CD4-positive, CD25-positive, alpha-beta regulatory T cell (primary cell): ENCODE data around the gene MRPL10. TPM values are rescaled to one million over a fixed set of nuclear protein-coding genes. Genes with fewer than 3 reads are reported as not detected.

ENCODE experiments used
- ATAC-seq, 2 donors: fragments of 150-1000 bp; cut with Tn5 transposase; one replicate each; pipeline ENCODE4 v1.10.0; 2021; ENCODE audit warnings: low read depth in 2 of 2, moderate number of reproducible peaks in 2 of 2, moderate library complexity in 1 of 2
- DNase-seq, 3 donors: peaks; one replicate each; pipeline versions ENCODE4 v3.0.0 to v3.0.0-alpha.2; 2012 to 2022; ENCODE audit warnings: mixed read lengths in 1 of 3
- H3K27ac ChIP-seq: one replicate; pipeline ENCODE4 v1.7.0; 2013; ENCODE audit warnings: mild to moderate bottlenecking, low read length; ENCODE audit not compliant: insufficient read depth, poor library complexity, severe bottlenecking
- H3K27me3 ChIP-seq: one replicate; pipeline ENCODE4 v1.7.0; 2013; ENCODE audit warnings: low read length; ENCODE audit not compliant: control insufficient read depth, insufficient read depth
- H3K36me3 ChIP-seq: one replicate; pipeline ENCODE4 v1.7.0; 2013; ENCODE audit warnings: mild to moderate bottlenecking, low read length, moderate library complexity; ENCODE audit not compliant: control insufficient read depth, insufficient read depth
- H3K4me1 ChIP-seq: 2 replicates; pipeline ENCODE4 v1.7.0; 2013; ENCODE audit warnings: mild to moderate bottlenecking, low read length; ENCODE audit not compliant: insufficient read depth, control insufficient read depth, poor library complexity, severe bottlenecking
- H3K4me3 ChIP-seq: one replicate; pipeline ENCODE4 v1.7.0; 2013; ENCODE audit warnings: low read depth, mild to moderate bottlenecking, low read length, moderate library complexity
- H3K9me3 ChIP-seq, 2 experiments: 1 replicate in 1 of 2; 2 replicates in 1 of 2; pipeline ENCODE4 v1.7.0; 2013; ENCODE audit warnings: low read length in 2 of 2, mild to moderate bottlenecking in 1 of 2, moderate library complexity in 1 of 2; ENCODE audit not compliant: control insufficient read depth in 2 of 2
- H3K27ac Mint-ChIP-seq, 3 donors: one replicate each; pipeline ENCODE4 v1.8.0; 2020 to 2022; ENCODE audit warnings: mild to moderate bottlenecking in 3 of 3, mixed read lengths in 3 of 3, moderate library complexity in 2 of 3
- H3K27me3 Mint-ChIP-seq: one replicate; pipeline ENCODE4 v1.8.0; 2022; ENCODE audit warnings: mild to moderate bottlenecking, mixed read lengths
- H3K36me3 Mint-ChIP-seq: one replicate; pipeline ENCODE4 v1.8.0; 2020; ENCODE audit warnings: mixed read lengths
- H3K4me1 Mint-ChIP-seq, 4 donors: one replicate each; pipeline ENCODE4 v1.8.0; 2020 to 2022; ENCODE audit warnings: mixed read lengths in 4 of 4, mild to moderate bottlenecking in 1 of 4
- H3K4me3 Mint-ChIP-seq, 4 donors: one replicate each; pipeline ENCODE4 v1.8.0; 2020 to 2022; ENCODE audit warnings: mild to moderate bottlenecking in 4 of 4, mixed read lengths in 4 of 4, moderate library complexity in 3 of 4
- H3K9me3 Mint-ChIP-seq, 7 donors: one replicate each; pipeline ENCODE4 v1.8.0; 2020 to 2022; ENCODE audit warnings: mixed read lengths in 7 of 7, mild to moderate bottlenecking in 3 of 7, moderate library complexity in 2 of 7
- polyA plus RNA-seq, 4 donors: library from polyadenylated mRNA; unstranded; fragments of 300-500 nt; fragmentation: Illumina TruSeq; gene quantifications; one replicate each; pipeline ENCODE4 v1.2.3, GENCODE V29; 2021
- total RNA-seq: library from RNA; stranded (reverse); gene quantifications from one replicate; pipeline ENCODE4 v1.2.3, GENCODE V29; 2022

Gene MRPL10
- total and polyA plus RNA-seq, 5 donors from 2014 or later = 40.8 to 58.8 (median 52.0) TPM

GRCh38 chr17:47812146-47812920 is 19.0 kb downstream of the MRPL10 start:
- Histone ChIP-seq H3K4me3 (no peak overlapping the region), H3K36me3 (peaks cover 78% of the 10 kb centered on the region), H3K4me1 (no peaks in the 10 kb centered on the region), H3K9me3 (no peaks in the 10 kb centered on the region), H3K27ac (no peak overlapping the region), H3K27me3 (no peaks in the 10 kb centered on the region)
- Mint-ChIP-seq H3K27ac (peak overlapping the region in 1 of 3 donors; percentile 1), H3K4me3 (no peak overlapping the region), H3K4me1 (no peaks in the 10 kb centered on the region), H3K9me3 (no peaks in the 10 kb centered on the region), H3K27me3 (no peaks in the 10 kb centered on the region), H3K36me3 (peaks cover 48% of the 10 kb centered on the region)
- ATAC-seq (no peak), DNase-seq (no peak)

GRCh38 chr17:47811709-47812108 is 19.6 kb downstream of the MRPL10 start:
- Histone ChIP-seq H3K36me3 (peaks cover 76% of the 10 kb centered on the region), H3K27ac (no peak overlapping the region), H3K9me3 (no peaks in the 10 kb centered on the region), H3K27me3 (no peaks in the 10 kb centered on the region), H3K4me1 (no peaks in the 10 kb centered on the region), H3K4me3 (no peak overlapping the region)
- Mint-ChIP-seq H3K4me3 (no peak overlapping the region), H3K9me3 (peaks cover 0 to 1% (median 0%) of the 10 kb centered on the region in 7 donors), H3K4me1 (no peaks in the 10 kb centered on the region), H3K36me3 (peaks cover 53% of the 10 kb centered on the region), H3K27ac (no peak overlapping the region), H3K27me3 (no peaks in the 10 kb centered on the region)
- DNase-seq (no peak), ATAC-seq (no peak)

GRCh38 chr17:47810901-47811635 is 20.3 kb downstream of the MRPL10 start:
- H3K4me3 ChIP-seq = no peak overlapping the region
- H3K27me3 ChIP-seq = no peaks in the 10 kb centered on the region
- peaks cover 53% of the 10 kb centered on the region for H3K36me3 Mint-ChIP-seq
- no peaks in the 10 kb centered on the region for H3K9me3 ChIP-seq
- no peak overlapping the region for H3K27ac ChIP-seq
- H3K4me1 Mint-ChIP-seq = no peaks in the 10 kb centered on the region
- ATAC-seq (no peak), DNase-seq (no peak)
- peaks cover 70% of the 10 kb centered on the region for H3K36me3 ChIP-seq
- peak overlapping the region in 1 of 3 donors; percentile 57 for H3K27ac Mint-ChIP-seq
- H3K27me3 Mint-ChIP-seq = no peaks in the 10 kb centered on the region
- H3K9me3 Mint-ChIP-seq = peaks cover 0 to 1% (median 0%) of the 10 kb centered on the region in 7 donors
- peak overlapping the region in 1 of 4 donors; percentile 58 for H3K4me3 Mint-ChIP-seq
- H3K4me1 ChIP-seq = no peaks in the 10 kb centered on the region

- H3K36me3 ChIP-seq = peaks cover 62% of the 10 kb centered on the region
- ATAC-seq (no peak), DNase-seq (peak in 1 of 3 donors; percentile 21)
- no peaks in the 10 kb centered on the region for H3K4me1 ChIP-seq
- H3K4me3 Mint-ChIP-seq = no peak overlapping the region
- no peaks in the 10 kb centered on the region for H3K27me3 ChIP-seq
- peak overlapping the region in 1 of 3 donors; percentile 78 for H3K27ac Mint-ChIP-seq
- no peaks in the 10 kb centered on the region for H3K9me3 ChIP-seq
- no peaks in the 10 kb centered on the region for H3K27me3 Mint-ChIP-seq
- no peaks in the 10 kb centered on the region for H3K4me1 Mint-ChIP-seq
- peaks cover 53% of the 10 kb centered on the region for H3K36me3 Mint-ChIP-seq
- peaks cover 0 to 1% (median 0%) of the 10 kb centered on the region in 7 donors for H3K9me3 Mint-ChIP-seq
- no peak overlapping the region for H3K4me3 ChIP-seq
- no peak overlapping the region for H3K27ac ChIP-seq
Observed at GRCh38 chr17:47810200-47810821, 21.0 kb downstream of the MRPL10 start.

GRCh38 chr17:47808830-47809480 is 22.4 kb downstream of the MRPL10 start:
- Mint-ChIP-seq H3K4me3 (no peak overlapping the region), H3K4me1 (no peaks in the 10 kb centered on the region), H3K27me3 (no peaks in the 10 kb centered on the region), H3K9me3 (peaks cover 0 to 1% (median 0%) of the 10 kb centered on the region in 7 donors), H3K36me3 (peaks cover 50% of the 10 kb centered on the region), H3K27ac (peak overlapping the region in 1 of 3 donors; percentile 43)
- Histone ChIP-seq H3K4me1 (no peaks in the 10 kb centered on the region), H3K27me3 (no peaks in the 10 kb centered on the region), H3K27ac (no peak overlapping the region), H3K36me3 (peaks cover 60% of the 10 kb centered on the region), H3K4me3 (no peak overlapping the region), H3K9me3 (no peaks in the 10 kb centered on the region)
- DNase-seq = no peak
- ATAC-seq = no peak

GRCh38 chr17:47808036-47808829 is 23.1 kb downstream of the MRPL10 start:
- Mint-ChIP-seq H3K4me3 (no peak overlapping the region), H3K27ac (no peak overlapping the region), H3K36me3 (peaks cover 50% of the 10 kb centered on the region), H3K9me3 (peaks cover 0 to 1% (median 0%) of the 10 kb centered on the region in 7 donors), H3K27me3 (no peaks in the 10 kb centered on the region), H3K4me1 (no peaks in the 10 kb centered on the region)
- Histone ChIP-seq H3K9me3 (no peaks in the 10 kb centered on the region), H3K36me3 (peaks cover 57% of the 10 kb centered on the region), H3K27ac (no peak overlapping the region), H3K27me3 (no peaks in the 10 kb centered on the region), H3K4me1 (no peaks in the 10 kb centered on the region), H3K4me3 (no peak overlapping the region)
- ATAC-seq (peak in 1 of 2 donors; percentile 10), DNase-seq (no peak)

- Histone ChIP-seq H3K4me1 (no peaks in the 10 kb centered on the region), H3K27me3 (no peaks in the 10 kb centered on the region), H3K27ac (no peak overlapping the region), H3K9me3 (no peaks in the 10 kb centered on the region), H3K4me3 (no peak overlapping the region), H3K36me3 (peaks cover 49% of the 10 kb centered on the region)
- Mint-ChIP-seq H3K27ac (no peak overlapping the region), H3K4me1 (peaks cover 0 to under 1% (median 0%) of the 10 kb centered on the region in 4 donors), H3K36me3 (peaks cover 44% of the 10 kb centered on the region), H3K4me3 (no peak overlapping the region), H3K27me3 (no peaks in the 10 kb centered on the region), H3K9me3 (peaks cover 0 to 1% (median 0%) of the 10 kb centered on the region in 7 donors)
- ATAC-seq (no peak), DNase-seq (no peak)
Observed at GRCh38 chr17:47807421-47807820, 23.9 kb downstream of the MRPL10 start.
